Right atrium auricular region (tissue), 2 donors: ENCODE measurements around the gene PGD. TPM values are rescaled to one million over a fixed set of nuclear protein-coding genes. Genes with fewer than 3 reads are reported as not detected.
"Not testable (repeated sequence)": the region's sequence is repeated elsewhere in the genome, so short reads cannot be mapped to it uniquely, and the experiment has no call there.

Experiments
- DNase-seq: peaks from one replicate; pipeline ENCODE4 v3.0.0-alpha.2; 2019; ENCODE audit warnings: low spot score
- H3K27ac ChIP-seq, 2 donors: fragments of 200-600 bp; sonication (generic); 1 replicate in 1 of 2; 2 replicates in 1 of 2; pipeline ENCODE4 v1.5.1; 2016 to 2019
- H3K27me3 ChIP-seq, 2 donors: fragments of 200-600 bp; sonication (generic); one replicate each; pipeline versions ENCODE4 v1.5.1 to v1.6.0; 2017 to 2019
- H3K36me3 ChIP-seq: fragments of 200-600 bp; sonication (generic); one replicate; pipeline ENCODE4 v1.5.1; 2016
- H3K4me1 ChIP-seq, 2 donors: fragments of 200-600 bp; sonication (generic); one replicate each; pipeline versions ENCODE4 v1.5.1 to v1.6.0; 2017 to 2019
- H3K4me3 ChIP-seq, 2 donors: fragments of 200-600 bp; sonication (generic); 1 replicate in 1 of 2; 2 replicates in 1 of 2; pipeline ENCODE4 v1.5.1; 2017 to 2019; ENCODE audit warnings: mild to moderate bottlenecking in 1 of 2, moderate library complexity in 1 of 2
- H3K9me3 ChIP-seq, 2 donors: fragments of 200-600 bp; sonication (generic); one replicate each; pipeline ENCODE4 v1.5.1; 2019
- total RNA-seq, 2 donors: library from RNA; depleted of rRNA; stranded (reverse); fragments of >200 nt; gene quantifications; one replicate each; pipeline ENCODE4 v1.1.0, GENCODE V29; 2016
- TF ChIP-seq, protein P1 (sequence below), 2 donors: fragments of 200-600 bp; sonication (generic); IDR thresholded peaks; one replicate each; pipeline ENCODE4 v1.5.1; 2019; ENCODE audit warnings: antibody characterized with exemption in 2 of 2

The PGD gene
- total RNA-seq, 2 donors from 2014 or later = 51.1 to 59.9 TPM

DNA sequence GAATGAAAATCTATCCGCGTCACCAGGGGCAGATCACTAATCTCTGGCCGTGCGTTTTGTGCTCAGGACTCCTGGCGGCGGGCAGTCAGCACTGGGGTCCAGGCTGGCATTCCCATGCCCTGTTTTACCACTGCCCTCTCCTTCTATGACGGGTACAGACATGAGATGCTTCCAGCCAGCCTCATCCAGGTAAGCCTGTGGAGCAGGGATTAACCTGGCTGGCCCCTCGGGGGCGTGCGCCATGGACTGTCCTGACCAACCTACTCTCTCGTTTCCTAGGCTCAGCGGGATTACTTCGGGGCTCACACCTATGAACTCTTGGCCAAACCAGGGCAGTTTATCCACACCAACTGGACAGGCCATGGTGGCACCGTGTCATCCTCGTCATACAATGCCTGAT is 20.5 kb downstream of the PGD start:
- no peaks in the 10 kb centered on the region for H3K4me1 ChIP-seq
- no peak overlapping the region for H3K27ac ChIP-seq
- no peaks in the 10 kb centered on the region for H3K9me3 ChIP-seq
- TF ChIP-seq, protein P1, sequence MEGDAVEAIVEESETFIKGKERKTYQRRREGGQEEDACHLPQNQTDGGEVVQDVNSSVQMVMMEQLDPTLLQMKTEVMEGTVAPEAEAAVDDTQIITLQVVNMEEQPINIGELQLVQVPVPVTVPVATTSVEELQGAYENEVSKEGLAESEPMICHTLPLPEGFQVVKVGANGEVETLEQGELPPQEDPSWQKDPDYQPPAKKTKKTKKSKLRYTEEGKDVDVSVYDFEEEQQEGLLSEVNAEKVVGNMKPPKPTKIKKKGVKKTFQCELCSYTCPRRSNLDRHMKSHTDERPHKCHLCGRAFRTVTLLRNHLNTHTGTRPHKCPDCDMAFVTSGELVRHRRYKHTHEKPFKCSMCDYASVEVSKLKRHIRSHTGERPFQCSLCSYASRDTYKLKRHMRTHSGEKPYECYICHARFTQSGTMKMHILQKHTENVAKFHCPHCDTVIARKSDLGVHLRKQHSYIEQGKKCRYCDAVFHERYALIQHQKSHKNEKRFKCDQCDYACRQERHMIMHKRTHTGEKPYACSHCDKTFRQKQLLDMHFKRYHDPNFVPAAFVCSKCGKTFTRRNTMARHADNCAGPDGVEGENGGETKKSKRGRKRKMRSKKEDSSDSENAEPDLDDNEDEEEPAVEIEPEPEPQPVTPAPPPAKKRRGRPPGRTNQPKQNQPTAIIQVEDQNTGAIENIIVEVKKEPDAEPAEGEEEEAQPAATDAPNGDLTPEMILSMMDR (IDR thresholded peaks at IDR 0.05) = no peak
- DNase-seq = no peak
- peaks cover 59% of the 10 kb centered on the region for H3K36me3 ChIP-seq
- H3K27me3 ChIP-seq = no peaks in the 10 kb centered on the region
- H3K4me3 ChIP-seq = no peak overlapping the region

DNA sequence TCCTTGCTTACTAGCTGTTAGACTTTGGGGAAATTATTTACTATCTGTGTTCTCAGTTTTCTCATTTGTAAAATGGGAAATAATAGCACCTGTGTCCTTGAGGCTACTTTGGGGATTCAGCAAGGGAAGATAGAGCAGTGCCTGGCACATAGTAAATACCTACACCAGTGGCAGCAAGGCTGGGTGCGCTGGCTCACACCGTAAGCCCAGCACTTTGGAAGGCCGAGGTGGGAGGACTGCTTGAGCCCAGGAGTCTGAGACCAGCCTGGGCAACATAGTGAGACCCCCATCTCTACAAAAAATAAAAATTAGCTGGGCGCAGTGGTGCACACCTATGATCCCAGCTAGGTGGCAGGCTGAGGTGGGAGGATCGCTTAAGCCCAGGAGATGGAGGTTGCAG is 22.8 kb downstream of the PGD start:
- H3K27ac ChIP-seq = no peak overlapping the region
- H3K4me1 ChIP-seq = no peaks in the 10 kb centered on the region
- H3K4me3 ChIP-seq = no peak overlapping the region
- H3K9me3 ChIP-seq = no peaks in the 10 kb centered on the region
- DNase-seq = no peak
- H3K27me3 ChIP-seq = no peaks in the 10 kb centered on the region
- TF ChIP-seq, protein P1 (IDR thresholded peaks at IDR 0.05) = no peak
- peaks cover 40% of the 10 kb centered on the region for H3K36me3 ChIP-seq

DNA sequence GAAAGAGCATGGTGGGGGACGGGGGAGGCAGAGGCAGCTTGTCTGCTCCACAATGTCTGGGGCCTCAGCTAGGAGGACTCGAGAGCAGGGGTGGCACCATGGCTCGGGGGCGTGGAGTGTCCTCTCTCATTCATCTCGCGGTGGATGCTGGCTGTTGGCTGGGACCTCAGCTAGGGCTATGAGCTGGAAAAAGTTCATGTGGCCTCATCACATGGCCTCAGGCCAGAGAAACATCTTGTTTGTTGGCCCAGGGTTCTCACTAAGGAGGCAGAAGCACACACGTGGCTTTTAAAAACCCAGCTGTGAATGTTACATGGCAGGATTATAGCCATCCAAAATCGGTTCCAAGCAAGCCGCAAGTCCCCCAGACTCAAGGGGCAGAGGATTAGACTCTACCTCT is 25.2 kb downstream of the PGD start:
- Histone ChIP-seq H3K4me1 (no peaks in the 10 kb centered on the region), H3K4me3 (no peak overlapping the region), H3K36me3 (peaks cover 16% of the 10 kb centered on the region), H3K27ac (no peak overlapping the region), H3K27me3 (no peaks in the 10 kb centered on the region), H3K9me3 (no peaks in the 10 kb centered on the region)
- TF ChIP-seq, protein P1 (IDR thresholded peaks at IDR 0.05) = no peak
- no peak for DNase-seq

DNA sequence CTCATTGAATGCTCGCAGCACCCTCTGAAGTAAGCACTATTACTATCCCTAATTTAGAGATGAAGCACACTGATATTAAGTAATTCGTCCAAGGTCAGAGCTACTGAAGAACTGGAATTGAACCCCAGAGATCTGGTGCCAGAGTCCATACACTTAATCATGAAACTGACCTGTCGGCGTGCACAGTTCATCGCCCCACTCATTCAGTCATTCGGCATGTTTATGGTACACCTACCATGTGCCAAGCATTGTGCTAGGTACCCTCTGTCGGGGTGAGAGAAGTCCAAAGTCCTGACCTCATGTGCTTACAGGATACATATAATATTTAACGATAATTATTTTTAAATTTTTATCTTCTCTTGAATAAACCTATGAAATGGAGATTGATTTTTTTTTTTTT is 25.8 kb downstream of the PGD start:
- H3K4me3 ChIP-seq = no peak overlapping the region
- H3K4me1 ChIP-seq = peaks cover 0 to 3% of the 10 kb centered on the region in 2 donors
- H3K9me3 ChIP-seq = no peaks in the 10 kb centered on the region
- TF ChIP-seq, protein P1 (IDR thresholded peaks at IDR 0.05) = no peak
- no peaks in the 10 kb centered on the region for H3K27me3 ChIP-seq
- DNase-seq = no peak
- H3K36me3 ChIP-seq = peaks cover 9% of the 10 kb centered on the region
- no peak overlapping the region for H3K27ac ChIP-seq

DNA sequence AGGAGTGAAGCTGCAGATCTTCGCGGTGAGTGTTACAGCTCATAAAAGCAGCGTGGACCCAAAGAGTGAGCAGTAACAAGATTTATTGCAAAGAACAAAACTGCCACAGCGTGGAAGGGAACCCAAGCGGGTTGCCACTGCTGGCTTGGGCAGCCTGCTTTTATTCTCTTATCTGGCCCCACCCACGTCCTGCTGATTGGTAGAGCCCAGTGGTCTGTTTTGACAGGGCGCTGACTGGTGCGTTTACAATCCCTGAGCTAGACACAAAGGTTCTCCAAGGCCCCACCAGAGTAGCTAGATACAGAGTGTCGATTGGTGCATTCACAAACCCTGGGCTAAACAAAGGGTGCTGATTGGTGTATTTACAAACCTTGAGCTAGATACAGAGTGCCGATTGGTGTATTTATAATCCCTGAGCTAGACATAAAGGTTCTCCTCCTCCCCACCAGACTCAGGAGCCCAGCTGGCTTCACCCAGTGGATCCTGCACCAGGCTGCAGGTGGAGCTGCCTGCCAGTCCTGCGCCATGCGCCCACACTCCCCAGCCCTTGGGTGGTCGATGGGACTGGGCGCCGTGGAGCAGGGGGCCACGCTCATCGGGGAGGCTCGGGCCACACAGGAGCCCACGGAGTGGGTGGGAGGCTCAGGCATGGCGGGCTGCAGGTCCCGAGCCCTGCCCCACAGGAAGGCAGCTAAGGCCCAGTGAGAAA is 27.1 kb downstream of the PGD start:
- H3K36me3 ChIP-seq = not testable (repeated sequence)

DNA sequence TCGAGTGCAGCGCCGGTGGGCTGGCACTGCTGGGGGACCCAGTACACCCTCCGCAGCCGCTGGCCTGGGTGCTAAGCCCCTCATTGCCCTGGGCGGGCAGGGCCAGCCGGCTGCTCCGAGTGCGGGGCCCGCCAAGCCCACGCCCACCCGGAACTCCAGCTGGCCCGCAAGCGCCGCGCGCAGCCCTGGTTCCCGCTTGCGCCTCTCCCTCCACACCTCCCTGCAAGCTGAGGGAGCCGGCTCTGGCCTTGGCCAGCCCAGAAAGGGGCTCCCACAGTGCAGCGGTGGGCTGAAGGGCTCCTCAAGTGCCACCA is 27.6 kb downstream of the PGD start:
- not testable (repeated sequence) for H3K9me3 ChIP-seq

More for the DNA sequence above, 27.1 kb downstream of the PGD start:
- H3K9me3 ChIP-seq, DNase-seq, H3K27ac ChIP-seq, H3K27me3 ChIP-seq, H3K4me3 ChIP-seq: not testable (repeated sequence)
- peaks cover 0 to 10% of the 10 kb centered on the region in 2 donors for H3K4me1 ChIP-seq

DNA sequence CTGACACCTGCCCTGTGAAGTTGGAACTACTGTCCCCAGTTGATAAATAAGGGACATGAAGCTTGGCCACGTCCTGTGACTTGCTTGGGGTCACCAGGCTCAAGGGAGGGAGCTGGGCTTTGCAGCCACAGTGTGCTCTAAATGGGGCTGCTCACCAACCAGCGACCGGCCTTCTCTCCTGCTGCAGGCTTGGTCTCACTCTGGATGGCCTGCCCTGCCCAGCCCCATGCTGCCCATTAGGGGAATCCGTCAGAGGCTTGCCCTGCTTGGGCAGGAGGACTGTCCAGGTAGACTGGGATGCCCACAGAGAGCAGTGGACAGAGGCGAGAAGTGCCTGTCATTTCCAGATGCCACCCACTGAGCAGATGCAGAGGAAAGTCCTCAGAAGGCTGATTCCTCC is 30.1 kb downstream of the PGD start:
- Histone ChIP-seq H3K36me3 (no peaks in the 10 kb centered on the region), H3K9me3 (no peaks in the 10 kb centered on the region), H3K27ac (no peak overlapping the region), H3K4me1 (peaks cover 0 to 18% of the 10 kb centered on the region in 2 donors), H3K4me3 (no peak overlapping the region), H3K27me3 (no peaks in the 10 kb centered on the region)
- no peak for DNase-seq
- TF ChIP-seq, protein P1 (IDR thresholded peaks at IDR 0.05) = no peak

More for the DNA sequence above, 27.6 kb downstream of the PGD start:
- H3K4me3 ChIP-seq, H3K27ac ChIP-seq, H3K27me3 ChIP-seq, H3K36me3 ChIP-seq, DNase-seq: not testable (repeated sequence)
- H3K4me1 ChIP-seq = peaks cover 0 to 15% of the 10 kb centered on the region in 2 donors
